ENCODE results near the gene CILP2.
A peak's percentile ranks its signal among the peaks of the same experiment; 100 is the strongest.

Gene CILP2

GRCh38 chr19:19504754-19505668 lies 33.1 kb upstream of the CILP2 start:
- DNase-seq, result no peak

GRCh38 chr19:19505669-19506326 lies 32.3 kb upstream of the CILP2 start:
- DNase-seq, result no peak

- no peak for DNase-seq
Observed at GRCh38 chr19:19506592-19506991, 31.5 kb upstream of the CILP2 start.

- no peak for DNase-seq
Observed at GRCh38 chr19:19507354-19507753, 30.7 kb upstream of the CILP2 start.

GRCh38 chr19:19508217-19508616 lies 29.8 kb upstream of the CILP2 start:
- DNase-seq, result no peak

GRCh38 chr19:19510432-19510831 lies 27.6 kb upstream of the CILP2 start:
- DNase-seq, result no peak

GRCh38 chr19:19513682-19514081 lies 24.4 kb upstream of the CILP2 start:
- no peak for DNase-seq

- no peak for DNase-seq
Observed at GRCh38 chr19:19514215-19514657, 23.8 kb upstream of the CILP2 start.

GRCh38 chr19:19514881-19515641 lies 23.0 kb upstream of the CILP2 start, which contains the start of gene TSSK6:
Gene TSSK6, minus strand, starts transcription at chr19:19515548. Its CDS starts 121 bp downstream, at chr19:19515427.
- no peak for DNase-seq

GRCh38 chr19:19515642-19516519 lies 22.2 kb upstream of the CILP2 start, which contains the start of gene NDUFA13:
Gene NDUFA13, plus strand, starts transcription at chr19:19516225. Its CDS starts 14 bp downstream, at chr19:19516239.
- peak; percentile 94 for DNase-seq

- no peak for DNase-seq
Observed at GRCh38 chr19:19517235-19517619, 20.8 kb upstream of the CILP2 start.

GRCh38 chr19:19520989-19521388 lies 17.1 kb upstream of the CILP2 start:
- no peak for DNase-seq

- DNase-seq, result no peak
Observed at GRCh38 chr19:19523177-19523576, 14.9 kb upstream of the CILP2 start.

GRCh38 chr19:19524053-19524452 lies 14.0 kb upstream of the CILP2 start:
- no peak for DNase-seq

- no peak for DNase-seq
Observed at GRCh38 chr19:19525611-19526380, 12.3 kb upstream of the CILP2 start.

- DNase-seq, result no peak
Observed at GRCh38 chr19:19526581-19527370, 11.3 kb upstream of the CILP2 start.

GRCh38 chr19:19527371-19527656 lies 10.8 kb upstream of the CILP2 start:
- no peak for DNase-seq

- no peak for DNase-seq
Observed at GRCh38 chr19:19527674-19528625, 10.1 kb upstream of the CILP2 start.

GRCh38 chr19:19528721-19529490 lies 9.2 kb upstream of the CILP2 start, which contains the start of gene YJEFN3:
Gene YJEFN3, plus strand, starts transcription at chr19:19528911. Its CDS starts 22 bp downstream, at chr19:19528933.
- DNase-seq, result no peak
